C4-2B (cell line): ENCODE data around the gene UNC5C.

Source experiments
- CTCF ChIP-seq: fragments of 450-650 bp; conservative IDR thresholded peaks from 2 replicates; pipeline ENCODE4 v1.5.1; 2017; ENCODE audit warnings: mild to moderate bottlenecking
- ZFX ChIP-seq: fragments of 450-650 bp; IDR thresholded peaks from 2 replicates; pipeline ENCODE4 v1.6.1; 2017

- TF ChIP-seq CTCF (no peak), ZFX (no peak)
These were observed 362.1 kb downstream of the UNC5C start for GRCh38 chr4:95186666-95187065.
